Measurements from ENCODE around the gene TALDO1.

- TF ChIP-seq REST (IDR thresholded peaks at IDR 0.05; ENCODE audit: insufficient read depth in 1 of 2, low read depth in 2 of 2, low read length in 2 of 2) (no peak), POLR2AphosphoS5 (IDR thresholded peaks at IDR 0.05; ENCODE audit: low read depth, low read length) (no peak), TAF1 (IDR thresholded peaks at IDR 0.05; ENCODE audit: borderline replicate concordance, insufficient read depth, low read length) (no peak)
These were observed 23.7 kb downstream of the TALDO1 start for GRCh38 chr11:770642-771616.

Measured in PFSK-1 (cell line).